ENCODE data around the gene SORBS2. TPM values are rescaled to one million over a fixed set of nuclear protein-coding genes. Genes with fewer than 3 reads are reported as not detected.

Gene SORBS2
- polyA plus RNA-seq, 2 of the 4 experiments (the other 2 are of a cell fraction): 0.23 to 0.90 TPM

- WGBS (ENCODE audit: missing lambda C conversion rate): 58% methylated on average over 7 of the region's 7 CpGs
- Histone ChIP-seq H3K4me2 (no peak overlapping the region), H3K4me3 (no peak overlapping the region), H3K4me1 (no peaks in the 10 kb centered on the region), H3K27ac (no peak overlapping the region), H3K9me3 (no peaks in the 10 kb centered on the region)
- ATAC-seq: no peak
- no peak for TF ChIP-seq RCOR1 (IDR thresholded peaks at IDR 0.05; ENCODE audit: low read depth, low read length)
- TF ChIP-seq NR3C1 (IDR thresholded peaks at IDR 0.05): no peak
- no peak for TF ChIP-seq CHD2 (IDR thresholded peaks at IDR 0.05; ENCODE audit: low read length, partially characterized antibody)
- no peak for TF ChIP-seq HDAC2 (IDR thresholded peaks at IDR 0.05)
- no peak for TF ChIP-seq ELK1 (IDR thresholded peaks at IDR 0.05; ENCODE audit: low read depth, low read length)
- TF ChIP-seq HOXB5 (CRISPR knock-in tag; IDR thresholded peaks at IDR 0.05): no peak
- no peak for TF ChIP-seq ATOH8 (CRISPR knock-in tag; IDR thresholded peaks at IDR 0.05; ENCODE audit: low read depth)
- no peak for DNase-seq (ENCODE audit: low read depth in 1 of 2, low spot score in 1 of 2)
- POLR2A ChIA-PET: no interaction called here
- CTCF ChIA-PET: no interaction called here
- FAIRE-seq: no peak
Measured at GRCh38 chr4:185651851-185652250, 160.1 kb downstream of the SORBS2 start.

- 41% methylated on average over 5 of the region's 5 CpGs for WGBS (ENCODE audit: missing lambda C conversion rate)
- DNase-seq (ENCODE audit: low read depth in 1 of 2, low spot score in 1 of 2) (no peak), FAIRE-seq (no peak), ATAC-seq (no peak)
- TF ChIP-seq EHMT2 (IDR thresholded peaks at IDR 0.05; ENCODE audit: low read depth) (no peak), POLR2A (IDR thresholded peaks at IDR 0.05; ENCODE audit: low read length) (no peak), CBX2 (IDR thresholded peaks at IDR 0.05; ENCODE audit: borderline replicate concordance, low read depth) (no peak), MAZ (IDR thresholded peaks at IDR 0.05; ENCODE audit: borderline replicate concordance, low read depth, low read length) (no peak), RFX5 (IDR thresholded peaks at IDR 0.05) (no peak), CEBPB (IDR thresholded peaks at IDR 0.05) (no peak), HOXB5 (CRISPR knock-in tag; IDR thresholded peaks at IDR 0.05) (no peak), CHD4 (IDR thresholded peaks at IDR 0.05; ENCODE audit: borderline replicate concordance) (no peak), SMC3 (IDR thresholded peaks at IDR 0.05) (no peak), BCL3 (IDR thresholded peaks at IDR 0.05) (no peak), NR3C1 (IDR thresholded peaks at IDR 0.05) (no peak), TP53 (CRISPR knock-in tag; IDR thresholded peaks at IDR 0.05) (no peak), JUNB (IDR thresholded peaks at IDR 0.05) (no peak), HDAC2 (IDR thresholded peaks at IDR 0.05) (no peak), NFE2L2 (conservative IDR thresholded peaks at IDR 0.05; ENCODE audit: low read length) (no peak), PBX3 (IDR thresholded peaks at IDR 0.05) (no peak), CBX8 (IDR thresholded peaks at IDR 0.05) (no peak), KDM1A (IDR thresholded peaks at IDR 0.05; ENCODE audit: low read depth) (no peak)
- Histone ChIP-seq H3K4me2 (no peak overlapping the region), H3K4me3 (no peak overlapping the region), H3K4me1 (no peaks in the 10 kb centered on the region), H3K9me3 (no peaks in the 10 kb centered on the region), H3K27ac (no peak overlapping the region)
- ChIA-PET POLR2A (no interaction called here), CTCF (interaction anchor here (1.3 kb wide), 1 partner anchor 370 kb away, joined by 6 read pairs; no protein-coding TSS in a partner anchor)
Measured at GRCh38 chr4:185651137-185651677, 160.8 kb downstream of the SORBS2 start.

GRCh38 chr4:185648631-185649030 lies 163.4 kb downstream of the SORBS2 start:
- DNase-seq (ENCODE audit: low read depth in 1 of 2, low spot score in 1 of 2): no peak
- ChIA-PET POLR2A (no interaction called here), CTCF (no interaction called here)
- Histone ChIP-seq H3K4me1 (no peaks in the 10 kb centered on the region), H3K27ac (no peak overlapping the region), H3K4me2 (no peak overlapping the region), H3K9me3 (no peaks in the 10 kb centered on the region), H3K4me3 (no peak overlapping the region)
- TF ChIP-seq RNF2 (IDR thresholded peaks at IDR 0.05; ENCODE audit: borderline replicate concordance, low read depth): no peak
- no peak for FAIRE-seq
- 70% methylated on average over 4 of the region's 4 CpGs for WGBS (ENCODE audit: missing lambda C conversion rate)
- ATAC-seq: no peak
